IPS-NIHi7 (cell line): Measurements from ENCODE around the gene SH3TC1.

Experiments used
- DNase-seq: peaks from one replicate; pipeline ENCODE4 v3.0.0; 2012; ENCODE audit warnings: mixed read lengths; ENCODE audit errors: extremely low spot score

The SH3TC1 gene

GRCh38 chr4:8198206-8198905 is 734 bp upstream of the SH3TC1 start:
- DNase-seq = no peak

- no peak for DNase-seq
Observed at GRCh38 chr4:8199594-8200301, 658 bp downstream of the SH3TC1 start.

GRCh38 chr4:8200302-8200975 is 1.3 kb downstream of the SH3TC1 start:
- no peak for DNase-seq

GRCh38 chr4:8201321-8201781 is 2.3 kb downstream of the SH3TC1 start:
- no peak for DNase-seq

GRCh38 chr4:8202108-8203051 is 3.3 kb downstream of the SH3TC1 start:
- DNase-seq = no peak

GRCh38 chr4:8203052-8203401 is 3.9 kb downstream of the SH3TC1 start:
- no peak for DNase-seq

- DNase-seq = no peak
Observed at GRCh38 chr4:8203817-8204216, 4.7 kb downstream of the SH3TC1 start.

GRCh38 chr4:8204576-8205227 is 5.6 kb downstream of the SH3TC1 start:
- no peak for DNase-seq

GRCh38 chr4:8205241-8205707 is 6.2 kb downstream of the SH3TC1 start:
- no peak for DNase-seq

GRCh38 chr4:8205749-8206611 is 6.9 kb downstream of the SH3TC1 start:
- DNase-seq = no peak

- DNase-seq = no peak
Observed at GRCh38 chr4:8207314-8207713, 8.2 kb downstream of the SH3TC1 start.

- no peak for DNase-seq
Observed at GRCh38 chr4:8208565-8208964, 9.5 kb downstream of the SH3TC1 start.

GRCh38 chr4:8209181-8209874 is 10.2 kb downstream of the SH3TC1 start:
- no peak for DNase-seq

- DNase-seq = no peak
Observed at GRCh38 chr4:8210010-8210409, 10.9 kb downstream of the SH3TC1 start.

GRCh38 chr4:8210616-8211015 is 11.5 kb downstream of the SH3TC1 start:
- no peak for DNase-seq

- DNase-seq = no peak
Observed at GRCh38 chr4:8211251-8211650, 12.2 kb downstream of the SH3TC1 start.

GRCh38 chr4:8211737-8212581 is 12.9 kb downstream of the SH3TC1 start:
- DNase-seq = no peak

GRCh38 chr4:8212622-8213021 is 13.5 kb downstream of the SH3TC1 start:
- no peak for DNase-seq

- no peak for DNase-seq
Observed at GRCh38 chr4:8213121-8213520, 14.0 kb downstream of the SH3TC1 start.
